Hepatocyte (in vitro differentiated cells): ENCODE data around the gene SNX1. TPM values are rescaled to one million over a fixed set of nuclear protein-coding genes. Genes with fewer than 3 reads are reported as not detected.
A peak's percentile ranks its signal among the peaks of the same experiment; 100 is the strongest.

Experiments used
- DNase-seq: peaks from one replicate; pipeline ENCODE4 v3.0.0-alpha.2; 2016; ENCODE audit warnings: low spot score
- H2AFZ ChIP-seq: fragments of 200-600 bp; sonication (generic); 2 replicates; pipeline ENCODE4 v1.6.0; 2016; ENCODE audit warnings: antibody characterized with exemption, mild to moderate bottlenecking
- H3K27ac ChIP-seq: fragments of 200-600 bp; sonication (generic); 2 replicates; pipeline ENCODE4 v1.5.1; 2016; ENCODE audit warnings: mild to moderate bottlenecking
- H3K27me3 ChIP-seq: fragments of 200-600 bp; sonication (generic); 2 replicates; pipeline ENCODE4 v1.6.1; 2016
- H3K36me3 ChIP-seq: fragments of 200-600 bp; sonication (generic); replicated peaks from 2 replicates; pipeline ENCODE4 v1.5.1; 2016; ENCODE audit warnings: low read depth; ENCODE audit not compliant: insufficient read depth
- H3K4me1 ChIP-seq: fragments of 200-600 bp; sonication (generic); 2 replicates; pipeline ENCODE4 v1.5.1; 2016; ENCODE audit warnings: mild to moderate bottlenecking, moderate library complexity; ENCODE audit not compliant: insufficient read depth
- H3K4me2 ChIP-seq: fragments of 200-600 bp; sonication (generic); 2 replicates; pipeline ENCODE4 v1.6.0; 2016
- H3K4me3 ChIP-seq: fragments of 200-600 bp; sonication (generic); 2 replicates; pipeline ENCODE4 v1.5.1; 2016; ENCODE audit warnings: mild to moderate bottlenecking
- H3K79me2 ChIP-seq: fragments of 200-600 bp; sonication (generic); 2 replicates; pipeline ENCODE4 v1.6.0; 2017; ENCODE audit warnings: mild to moderate bottlenecking
- H3K9me2 ChIP-seq: fragments of 200-600 bp; sonication (generic); replicated peaks from 2 replicates; pipeline ENCODE4 v1.6.0; 2017; ENCODE audit warnings: mild to moderate bottlenecking; ENCODE audit not compliant: insufficient read depth
- H3K9me3 ChIP-seq: fragments of 200-600 bp; sonication (generic); 2 replicates; pipeline ENCODE4 v1.5.1; 2016; ENCODE audit warnings: low read depth, mild to moderate bottlenecking
- H4K20me1 ChIP-seq: fragments of 200-600 bp; sonication (generic); 2 replicates; pipeline ENCODE4 v1.6.0; 2016; ENCODE audit warnings: mild to moderate bottlenecking; ENCODE audit not compliant: insufficient read depth, poor library complexity, severe bottlenecking
- EZH2 ChIP-seq: fragments of 200-600 bp; sonication (generic); IDR thresholded peaks from 2 replicates; pipeline ENCODE4 v1.6.1; 2016; ENCODE audit warnings: antibody characterized with exemption, mild to moderate bottlenecking, borderline replicate concordance
- EZH2phosphoT487 ChIP-seq: fragments of 200-600 bp; sonication (generic); IDR thresholded peaks from one replicate; pipeline ENCODE4 v1.6.1; 2018; ENCODE audit warnings: antibody characterized with exemption, mild to moderate bottlenecking, low read depth, moderate library complexity; ENCODE audit not compliant: unreplicated experiment, severe bottlenecking
- WGBS: methylation state at CpG from one replicate; pipeline ENCODE4 v1.1.6; 2016; ENCODE audit warnings: low lambda C conversion rate; ENCODE audit errors: missing lambda C conversion rate; 5-methylcytosine and 5-hydroxymethylcytosine counted together
- polyA plus RNA-seq: library from polyadenylated mRNA; unstranded; fragments of >200 nt; fragmentation: Nextera tagmentation; extraction: Ambion mirVana; gene quantifications from 2 replicates; pipeline ENCODE4 v1.2.1, GENCODE V29; 2016
- total RNA-seq: library from RNA; depleted of rRNA; stranded (reverse); fragments of >200 nt; gene quantifications from 2 replicates; pipeline ENCODE4 v1.2.3, GENCODE V29; 2014
- TF ChIP-seq, protein P1 (sequence below): fragments of 200-600 bp; sonication (generic); IDR thresholded peaks from 2 replicates; pipeline ENCODE4 v1.5.1; 2016; ENCODE audit warnings: antibody characterized with exemption, mild to moderate bottlenecking; ENCODE audit not compliant: poor library complexity

SNX1 gene
- total and polyA plus RNA-seq, 2 experiments from 2014 or later: 64.9 to 103 TPM

DNA sequence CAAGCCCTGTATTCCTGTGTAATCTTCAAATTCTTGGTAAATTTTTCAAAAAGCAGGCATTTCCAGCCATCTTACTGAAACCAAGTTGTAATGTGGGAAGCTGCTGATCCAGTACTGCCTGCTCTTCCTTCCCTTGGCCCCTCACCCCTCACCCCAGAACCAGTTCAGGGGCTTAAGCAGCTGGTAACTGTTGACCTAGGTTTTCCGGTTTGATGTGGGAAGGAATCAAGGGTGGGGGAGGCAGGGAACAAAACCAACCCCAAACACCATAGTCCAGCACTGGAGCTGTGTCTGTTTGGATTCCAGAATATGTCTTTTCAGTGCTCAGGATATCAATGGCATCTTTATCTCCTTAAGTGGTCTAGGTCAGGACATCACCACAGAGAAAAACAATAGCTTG is 26.7 kb downstream of the SNX1 start:
- Histone ChIP-seq H3K9me3 (no peaks in the 10 kb centered on the region), H3K36me3 (no peaks in the 10 kb centered on the region), H4K20me1 (no peaks in the 10 kb centered on the region), H2AFZ (no peak overlapping the region), H3K4me2 (no peak overlapping the region), H3K27ac (no peak overlapping the region), H3K9me2 (no peaks in the 10 kb centered on the region), H3K4me3 (no peak overlapping the region), H3K27me3 (no peaks in the 10 kb centered on the region), H3K79me2 (peaks cover 9% of the 10 kb centered on the region), H3K4me1 (no peaks in the 10 kb centered on the region)
- TF ChIP-seq, protein P1, sequence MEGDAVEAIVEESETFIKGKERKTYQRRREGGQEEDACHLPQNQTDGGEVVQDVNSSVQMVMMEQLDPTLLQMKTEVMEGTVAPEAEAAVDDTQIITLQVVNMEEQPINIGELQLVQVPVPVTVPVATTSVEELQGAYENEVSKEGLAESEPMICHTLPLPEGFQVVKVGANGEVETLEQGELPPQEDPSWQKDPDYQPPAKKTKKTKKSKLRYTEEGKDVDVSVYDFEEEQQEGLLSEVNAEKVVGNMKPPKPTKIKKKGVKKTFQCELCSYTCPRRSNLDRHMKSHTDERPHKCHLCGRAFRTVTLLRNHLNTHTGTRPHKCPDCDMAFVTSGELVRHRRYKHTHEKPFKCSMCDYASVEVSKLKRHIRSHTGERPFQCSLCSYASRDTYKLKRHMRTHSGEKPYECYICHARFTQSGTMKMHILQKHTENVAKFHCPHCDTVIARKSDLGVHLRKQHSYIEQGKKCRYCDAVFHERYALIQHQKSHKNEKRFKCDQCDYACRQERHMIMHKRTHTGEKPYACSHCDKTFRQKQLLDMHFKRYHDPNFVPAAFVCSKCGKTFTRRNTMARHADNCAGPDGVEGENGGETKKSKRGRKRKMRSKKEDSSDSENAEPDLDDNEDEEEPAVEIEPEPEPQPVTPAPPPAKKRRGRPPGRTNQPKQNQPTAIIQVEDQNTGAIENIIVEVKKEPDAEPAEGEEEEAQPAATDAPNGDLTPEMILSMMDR: no peak
- TF ChIP-seq EZH2 (no peak), EZH2phosphoT487 (no peak)
- no peak for DNase-seq
- 100% methylated on average over 1 of the region's 1 CpG for WGBS

DNA sequence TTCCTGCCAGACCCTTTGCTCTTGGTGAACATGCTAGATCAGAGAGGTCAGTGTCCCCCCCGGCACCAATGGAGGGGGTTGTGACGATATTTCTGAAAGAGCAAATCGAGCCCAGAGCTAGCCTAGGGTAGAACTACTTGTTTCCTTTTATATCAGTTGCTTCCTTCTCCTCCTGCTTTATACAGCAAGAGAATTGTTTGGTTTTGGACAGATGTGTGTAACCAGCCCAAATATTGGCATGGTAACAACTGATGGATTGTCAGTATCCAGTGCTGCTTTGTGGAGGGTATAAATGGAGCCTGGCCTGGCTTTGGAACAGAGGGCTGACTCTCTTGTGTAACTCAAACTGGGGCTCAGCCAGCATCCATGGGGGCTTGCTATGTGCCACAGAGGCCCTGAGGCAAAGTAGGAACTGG is 27.2 kb downstream of the SNX1 start:
- TF ChIP-seq EZH2phosphoT487 (no peak), EZH2 (no peak)
- TF ChIP-seq, protein P1: no peak
- H3K27me3 ChIP-seq: no peaks in the 10 kb centered on the region
- no peaks in the 10 kb centered on the region for H3K9me3 ChIP-seq
- H3K79me2 ChIP-seq: peaks cover 9% of the 10 kb centered on the region
- WGBS: 99% methylated on average over 3 of the region's 3 CpGs
- no peaks in the 10 kb centered on the region for H4K20me1 ChIP-seq
- H3K4me2 ChIP-seq: no peak overlapping the region
- H2AFZ ChIP-seq: no peak overlapping the region
- no peak for DNase-seq
- H3K4me3 ChIP-seq: no peak overlapping the region
- H3K4me1 ChIP-seq: no peaks in the 10 kb centered on the region
- no peak overlapping the region for H3K27ac ChIP-seq
- H3K9me2 ChIP-seq: no peaks in the 10 kb centered on the region
- no peaks in the 10 kb centered on the region for H3K36me3 ChIP-seq

- Histone ChIP-seq H2AFZ (no peak overlapping the region), H3K4me1 (no peaks in the 10 kb centered on the region), H3K27ac (no peak overlapping the region), H3K36me3 (no peaks in the 10 kb centered on the region), H3K4me3 (no peak overlapping the region), H3K79me2 (peaks cover 4% of the 10 kb centered on the region), H4K20me1 (no peaks in the 10 kb centered on the region), H3K9me2 (no peaks in the 10 kb centered on the region), H3K27me3 (no peaks in the 10 kb centered on the region), H3K9me3 (no peaks in the 10 kb centered on the region), H3K4me2 (no peak overlapping the region)
- no peak for TF ChIP-seq EZH2
- TF ChIP-seq EZH2phosphoT487: no peak
- TF ChIP-seq, protein P1: no peak
- no peak for DNase-seq
- WGBS: 58% methylated on average over 3 of the region's 3 CpGs
These were observed 30.2 kb downstream of the SNX1 start for GRCh38 chr15:64125978-64126377.

- no peaks in the 10 kb centered on the region for H3K27me3 ChIP-seq
- H3K79me2 ChIP-seq: no peaks in the 10 kb centered on the region
- H3K27ac ChIP-seq: peak overlapping the region; percentile 47
- H3K4me3 ChIP-seq: no peak overlapping the region
- H3K4me2 ChIP-seq: no peak overlapping the region
- no peaks in the 10 kb centered on the region for H3K9me2 ChIP-seq
- no peaks in the 10 kb centered on the region for H3K9me3 ChIP-seq
- H4K20me1 ChIP-seq: no peaks in the 10 kb centered on the region
- no peak for DNase-seq
- no peaks in the 10 kb centered on the region for H3K4me1 ChIP-seq
- TF ChIP-seq EZH2: no peak
- TF ChIP-seq, protein P1: no peak
- TF ChIP-seq EZH2phosphoT487: no peak
- 84% methylated on average over 6 of the region's 6 CpGs for WGBS
- no peak overlapping the region for H2AFZ ChIP-seq
- no peaks in the 10 kb centered on the region for H3K36me3 ChIP-seq
These were observed 31.9 kb downstream of the SNX1 start for GRCh38 chr15:64127521-64128270.
